Amniotic stem cell (primary cell): Measurements from ENCODE around the gene MZT2A.
"Not testable (repeated sequence)": the region's sequence is repeated elsewhere in the genome, so short reads cannot be mapped to it uniquely, and the experiment has no call there.

Experiments
- DNase-seq: peaks from one replicate; lab custom pipeline; 2025; lab: John Stamatoyannopoulos, UW

Gene MZT2A

GRCh38 chr2:131492015-131492417 lies at the start of gene MZT2A:
Gene MZT2A (minus strand): TSS chr2:131492397. CDS start chr2:131492376, 21 bp downstream.
- DNase-seq = not testable (repeated sequence)

GRCh38 chr2:131538856-131539255 lies 46.7 kb upstream of the MZT2A start:
- not testable (repeated sequence) for DNase-seq

- DNase-seq = not testable (repeated sequence)
Measured at GRCh38 chr2:131536841-131537240, 44.6 kb upstream of the MZT2A start.

DNA sequence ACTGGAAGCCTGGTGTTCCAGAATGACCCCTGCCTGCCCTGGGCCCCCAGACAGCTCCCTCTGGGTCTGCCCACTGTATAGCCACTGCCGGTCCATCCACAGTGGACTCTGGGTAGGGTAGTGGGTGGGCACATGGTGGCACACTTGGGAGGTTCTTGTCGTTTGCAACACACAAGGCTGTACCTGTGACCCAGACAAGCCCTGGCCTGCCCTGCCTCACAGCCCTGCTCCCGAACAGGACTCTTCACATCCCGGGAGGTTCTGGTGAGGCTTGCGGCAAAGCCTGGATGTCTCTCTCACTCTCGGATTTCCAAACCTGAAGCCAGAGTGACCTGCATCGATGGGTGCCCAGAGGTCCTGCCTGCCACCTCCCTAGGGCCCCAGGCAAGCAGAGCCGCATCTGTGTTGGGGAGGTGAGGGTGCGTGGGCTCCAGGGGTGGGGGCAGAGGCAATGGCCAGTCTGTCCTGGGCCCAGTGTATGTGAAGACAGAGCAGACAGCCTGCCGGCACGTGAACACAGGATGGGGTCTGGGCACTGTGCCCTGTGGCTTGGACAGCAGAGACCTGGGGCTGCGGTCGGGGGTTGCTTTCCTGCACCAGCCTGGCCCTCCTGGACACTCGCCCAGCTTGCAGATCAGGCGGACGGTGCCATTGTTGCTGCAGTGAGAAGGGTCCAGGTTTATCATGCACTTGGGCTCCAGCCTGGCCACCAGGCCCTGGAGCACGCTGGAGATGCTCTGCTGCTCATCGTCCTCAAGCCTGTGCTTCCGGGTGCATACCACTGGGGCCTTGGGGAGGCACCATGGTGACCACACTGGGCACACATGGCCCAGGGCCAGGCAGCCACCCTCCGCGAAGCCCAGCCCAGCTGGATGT lies 44.0 kb upstream of the MZT2A start:
- not testable (repeated sequence) for DNase-seq

DNA sequence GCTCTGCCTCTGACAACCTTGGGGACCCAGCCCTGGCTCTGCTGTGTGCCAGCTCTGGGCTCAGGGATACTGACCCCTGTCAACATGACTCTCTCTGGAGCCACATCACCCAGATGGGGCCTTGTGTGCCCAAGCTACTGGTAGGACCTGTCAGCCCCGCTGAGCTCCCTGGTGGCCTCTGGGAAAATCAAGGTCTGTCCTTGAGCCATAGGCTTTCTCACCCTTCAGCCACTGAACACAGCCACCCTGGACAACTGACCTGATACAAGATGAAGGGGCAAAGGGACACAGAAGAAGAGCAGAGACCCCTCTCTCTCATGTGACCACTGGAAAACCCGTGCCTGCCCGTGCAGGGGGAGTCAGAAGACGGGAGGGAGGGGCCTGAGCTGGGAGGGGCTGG lies 43.3 kb upstream of the MZT2A start:
- DNase-seq = no peak

- not testable (repeated sequence) for DNase-seq
Measured at GRCh38 chr2:131534965-131535364, 42.8 kb upstream of the MZT2A start.

- not testable (repeated sequence) for DNase-seq
Measured at GRCh38 chr2:131534317-131534672, 42.1 kb upstream of the MZT2A start.

DNA sequence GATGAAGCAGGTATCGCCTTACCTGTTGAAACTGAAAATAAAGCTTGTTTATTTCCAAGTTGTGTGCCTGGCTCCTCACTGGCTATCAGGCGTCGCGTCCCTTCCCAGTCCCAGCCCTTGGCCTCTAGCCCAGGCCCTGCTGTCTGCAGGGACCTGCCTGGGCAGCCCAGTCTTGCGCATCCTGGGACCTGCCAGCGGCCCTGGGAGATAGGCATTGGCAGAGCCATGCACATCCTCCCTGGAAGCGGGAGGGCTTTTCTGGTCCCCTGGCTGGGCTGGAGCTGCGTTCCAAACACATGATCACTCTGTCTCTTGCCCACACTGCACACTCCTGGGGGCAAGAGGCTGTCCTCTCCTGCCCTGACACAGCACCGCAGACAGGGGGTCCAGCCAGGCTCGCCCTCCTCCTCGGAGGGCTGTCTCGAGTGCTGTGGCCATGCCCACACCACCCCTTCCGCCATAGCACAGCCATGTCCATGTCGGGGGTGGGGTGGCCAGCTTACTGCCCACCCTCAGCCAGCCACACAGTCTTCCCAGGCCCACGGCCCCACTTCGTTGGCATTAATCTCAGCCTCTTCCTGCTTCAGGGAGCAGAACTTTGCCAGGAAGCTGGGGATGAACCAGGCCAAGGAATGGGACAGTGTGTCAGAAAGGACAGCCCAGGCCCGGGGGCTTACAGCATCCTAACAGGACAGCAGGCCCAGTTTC lies 41.6 kb upstream of the MZT2A start:
- DNase-seq = not testable (repeated sequence)

- not testable (repeated sequence) for DNase-seq
Measured at GRCh38 chr2:131532723-131533608, 40.8 kb upstream of the MZT2A start.

- DNase-seq = not testable (repeated sequence)
Measured at GRCh38 chr2:131531547-131532185, 39.5 kb upstream of the MZT2A start.

DNA sequence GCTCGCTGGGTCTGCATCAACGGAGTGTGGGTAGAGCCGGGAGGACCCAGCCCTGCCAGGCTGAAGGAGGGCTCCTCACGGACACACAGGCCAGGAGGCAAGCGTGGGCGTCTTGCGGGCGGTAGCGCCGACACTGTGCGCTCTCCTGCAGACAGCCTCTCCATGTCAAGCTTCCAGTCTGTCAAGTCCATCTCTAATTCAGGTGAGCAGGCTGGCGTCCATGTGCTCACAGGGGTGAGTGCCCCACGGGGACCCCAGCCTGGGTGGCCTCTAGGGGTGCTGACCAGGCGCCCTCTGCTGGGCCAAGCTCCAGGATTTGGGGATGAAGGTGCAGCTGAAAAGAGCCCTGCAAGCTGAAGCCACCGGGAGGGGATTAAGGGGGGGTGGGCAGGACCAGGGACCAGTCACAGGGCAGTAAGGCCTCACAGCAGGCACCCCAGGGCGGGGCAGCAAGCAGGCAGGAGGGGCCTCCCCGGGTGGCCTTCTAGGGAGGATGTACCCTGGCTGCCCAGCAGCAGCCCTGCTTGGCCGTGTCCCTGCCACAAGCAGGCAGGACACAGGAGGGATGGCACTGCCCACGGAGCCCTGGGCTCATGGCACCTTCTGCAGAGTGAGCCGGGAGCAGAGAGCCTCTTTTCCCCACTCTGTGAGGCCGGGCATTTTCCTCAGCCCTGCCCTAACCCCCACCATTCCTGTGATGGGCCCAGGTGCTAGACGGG lies 38.6 kb upstream of the MZT2A start:
- DNase-seq = not testable (repeated sequence)

DNA sequence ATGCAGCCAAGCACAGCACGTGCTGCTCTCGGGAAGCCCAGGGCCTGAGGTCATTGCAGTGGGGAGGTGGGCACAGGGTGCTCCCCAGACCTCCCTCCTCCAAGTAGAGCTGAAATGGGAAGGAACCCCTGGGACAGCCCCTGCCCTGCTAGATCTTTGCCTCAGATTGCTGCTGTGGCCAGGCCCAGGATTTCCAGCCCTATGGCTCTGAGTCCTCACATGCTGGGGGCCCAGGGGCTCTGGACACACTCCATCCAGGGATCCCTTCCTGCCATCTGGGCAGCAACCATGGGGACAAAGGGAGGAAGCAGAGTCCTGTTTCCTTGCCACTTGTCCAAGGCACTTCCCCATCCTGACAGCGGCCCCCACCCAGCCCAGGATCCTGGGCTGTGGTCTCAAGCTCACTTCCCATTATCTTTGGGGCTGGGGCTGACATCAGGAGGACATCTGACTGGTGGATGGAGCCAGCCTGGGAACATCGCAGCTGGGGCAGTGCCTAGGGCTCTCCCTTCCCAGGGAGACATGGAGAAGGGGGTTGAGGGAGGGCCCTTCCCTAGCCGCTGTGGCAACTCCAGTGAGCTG lies 37.8 kb upstream of the MZT2A start:
- DNase-seq = not testable (repeated sequence)

GRCh38 chr2:131528981-131529863 lies 37.0 kb upstream of the MZT2A start:
- not testable (repeated sequence) for DNase-seq

DNA sequence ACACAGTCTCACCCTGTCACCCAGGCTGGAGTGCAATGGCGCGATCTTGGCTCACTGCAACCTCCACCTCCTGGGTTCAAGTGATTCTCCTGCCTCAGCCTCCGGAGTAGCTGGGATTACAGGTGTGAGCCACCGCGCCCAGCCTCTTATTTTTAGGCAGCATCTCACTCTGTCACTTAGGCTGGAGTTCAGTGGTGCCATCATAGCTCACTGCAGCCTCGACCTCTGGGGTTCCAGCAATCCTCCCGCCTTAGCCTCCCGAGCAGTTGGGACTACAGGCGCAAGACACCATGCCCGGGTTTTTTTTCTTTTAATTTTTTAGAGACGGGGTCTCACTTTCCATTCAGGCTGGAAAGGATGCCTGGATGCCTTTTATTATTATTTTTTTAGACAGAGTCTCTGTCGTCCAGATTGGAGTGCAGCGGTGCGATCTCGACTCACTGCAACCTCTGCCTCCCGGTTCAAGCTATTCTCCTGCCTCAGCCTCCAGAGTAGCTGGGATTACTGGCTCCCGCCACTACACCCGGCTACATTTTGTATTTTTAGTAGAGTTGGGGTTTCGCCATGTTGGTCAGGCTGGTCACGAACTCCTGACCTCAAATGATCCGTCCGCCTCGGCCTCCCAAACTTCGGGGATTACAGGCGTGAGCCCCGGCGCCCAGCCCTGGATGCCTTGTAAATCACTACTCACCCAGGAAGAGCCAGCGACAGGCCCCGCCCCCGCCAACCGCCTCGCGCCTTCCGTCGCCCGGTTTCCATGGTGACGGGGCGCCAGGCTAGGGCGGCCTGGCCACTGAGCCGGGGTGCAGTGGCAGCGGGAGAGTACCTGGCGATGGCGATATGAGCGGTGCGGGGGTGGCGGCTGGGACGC lies 35.2 kb upstream of the MZT2A start, which contains the start of gene CCDC74A:
Gene CCDC74A (plus strand): TSS at position 758 of the 871 bp plus-strand sequence. CDS start 83 bp downstream, at position 841.
- DNase-seq = peak; percentile 7

GRCh38 chr2:131525256-131525655 lies 33.1 kb upstream of the MZT2A start:
- not testable (repeated sequence) for DNase-seq

- DNase-seq = no peak
Measured at GRCh38 chr2:131521961-131522781, 30.0 kb upstream of the MZT2A start.

GRCh38 chr2:131521524-131521923 lies 29.3 kb upstream of the MZT2A start:
- not testable (repeated sequence) for DNase-seq
